K562 (cell line): ENCODE results near the gene TBC1D2. TPM values are rescaled to one million over a fixed set of nuclear protein-coding genes. Genes with fewer than 3 reads are reported as not detected.

ENCODE experiments used
- ARID1B ChIP-seq: fragments of 450-650 bp; IDR thresholded peaks from 2 replicates; pipeline ENCODE4 v1.6.1; 2016; ENCODE audit warnings: antibody characterized with exemption, mild to moderate bottlenecking, inconsistent platforms
- ARID3B ChIP-seq: fragments of 250-450 bp; sonication (Bioruptor Pico); IDR thresholded peaks from 2 replicates; pipeline ENCODE4 v1.4.0; 2020; ENCODE audit warnings: borderline replicate concordance
- CC2D1A ChIP-seq: fragments of 450-650 bp; IDR thresholded peaks from 2 replicates; pipeline ENCODE4 v1.6.1; 2017; ENCODE audit warnings: mild to moderate bottlenecking
- CHCHD3 ChIP-seq: fragments of 250-450 bp; sonication (Bioruptor Pico); IDR thresholded peaks from 2 replicates; pipeline ENCODE4 v2.1.2; 2022; ENCODE audit warnings: mild to moderate bottlenecking
- CTBP1 ChIP-seq: fragments of 450-650 bp; IDR thresholded peaks from 2 replicates; pipeline ENCODE4 v1.6.1; 2016; ENCODE audit warnings: borderline replicate concordance
- CTCFL ChIP-seq: IDR thresholded peaks from 2 replicates; pipeline ENCODE4 v1.6.1; 2011; ENCODE audit warnings: borderline replicate concordance, low read depth, mild to moderate bottlenecking, moderate library complexity, low read length; ENCODE audit not compliant: insufficient read depth, poor library complexity, severe bottlenecking
- MCM2 ChIP-seq: fragments of 450-650 bp; IDR thresholded peaks from 2 replicates; pipeline ENCODE4 v1.6.1; 2017; ENCODE audit warnings: low read depth, mild to moderate bottlenecking
- NFATC3 ChIP-seq: fragments of 450-650 bp; IDR thresholded peaks from 2 replicates; pipeline ENCODE4 v1.6.1; 2017; ENCODE audit warnings: mild to moderate bottlenecking
- SOX6 ChIP-seq: fragments of 450-650 bp; IDR thresholded peaks from 2 replicates; pipeline ENCODE4 v1.6.1; 2014; ENCODE audit warnings: mild to moderate bottlenecking
- TCF3 ChIP-seq: sonication (generic); formaldehyde crosslinking; IDR thresholded peaks from 2 replicates; pipeline ENCODE4 v1.4.0; 2020; ENCODE audit warnings: mild to moderate bottlenecking, missing genetic modification reagents
- TFE3 ChIP-seq: fragments of 450-650 bp; formaldehyde crosslinking; IDR thresholded peaks from 2 replicates; pipeline ENCODE4 v1.4.0; 2020; ENCODE audit warnings: mild to moderate bottlenecking, mixed read lengths
- VEZF1 ChIP-seq: fragments of 200-800 bp; sonication (Bioruptor generic); IDR thresholded peaks from 2 replicates; pipeline ENCODE4 v1.6.1; 2017; ENCODE audit warnings: missing genetic modification characterization, missing compliant biosample characterization
- ZKSCAN3 ChIP-seq: fragments of 250-450 bp; sonication (Bioruptor Pico); IDR thresholded peaks from 2 replicates; pipeline ENCODE4 v1.4.0; 2020
- ZNF232 ChIP-seq: sonication (generic); formaldehyde crosslinking; IDR thresholded peaks from 2 replicates; pipeline ENCODE4 v1.8.0; 2022; ENCODE audit warnings: mild to moderate bottlenecking, missing genetic modification reagents
- ZNF592 ChIP-seq: fragments of 450-650 bp; IDR thresholded peaks from 2 replicates; pipeline ENCODE4 v1.6.1; 2017; ENCODE audit warnings: antibody characterized with exemption, mild to moderate bottlenecking
- polyA plus RNA-seq, 8 experiments: library from polyadenylated mRNA; depleted of rRNA in 4 of 8; stranded (reverse) in 5 of 8; unstranded in 3 of 8; fragments of >200 nt; fragmentation: Nextera tagmentation in 2 of 8; fragmentation: Illumina TruSeq in 1 of 8; extraction: Ambion mirVana in 2 of 8; extraction: Trizol in 1 of 8; gene quantifications; 2 replicates each; pipeline versions ENCODE4 v1.2.1 to v1.2.3, GENCODE V29; 2011 to 2014; ENCODE audit warnings: inconsistent platforms in 1 of 8, missing spikeins in 1 of 8
- total RNA-seq, 7 experiments: library from RNA; depleted of rRNA in 6 of 7; stranded (reverse); fragments of >200 nt in 6 of 7; fragmentation: Illumina TruSeq in 2 of 7; extraction: Trizol in 2 of 7; gene quantifications; 2 replicates each; pipeline versions ENCODE4 v1.2.1 to v1.2.3, GENCODE V29; 2011 to 2021; ENCODE audit warnings: low replicate concordance in 1 of 7

Gene TBC1D2
- total and polyA plus RNA-seq, 9 of the 15 experiments (the other 6 are each of a cell fraction or from before 2014, with no cell fraction given): 0.10 to 7.0 (median 2.5) TPM

- peak; percentile 40; the same call in 1 of the 2 replicates for TF ChIP-seq TCF3
- peak; percentile 24; the same call in 1 of the 2 replicates for TF ChIP-seq VEZF1
- no peak for TF ChIP-seq ZKSCAN3 (CRISPR knock-in tag)
- TF ChIP-seq ZNF592: peak; percentile 49; the same call in 1 of the 2 replicates
- peak; percentile 87 for TF ChIP-seq CC2D1A
- TF ChIP-seq TFE3: no peak
- peak; percentile 32; the same call in 1 of the 2 replicates for TF ChIP-seq NFATC3
- TF ChIP-seq ARID1B: 0 out of 2 replicates have a peak, but pooled peaks have one; percentile 10
- TF ChIP-seq SOX6: peak; percentile 55
- no peak for TF ChIP-seq ZNF232 (CRISPR knock-in tag)
- TF ChIP-seq CTCFL: no peak
- peak; percentile 33; the same call in 1 of the 2 replicates for TF ChIP-seq CTBP1
- TF ChIP-seq MCM2: no peak
- TF ChIP-seq CHCHD3 (CRISPR knock-in tag): no peak
- no peak for TF ChIP-seq ARID3B (CRISPR knock-in tag)
Measured at GRCh38 chr9:98263482-98264357, 8.3 kb upstream of the TBC1D2 start (continued).
